ENCODE measurements around the gene PVR.

DNA sequence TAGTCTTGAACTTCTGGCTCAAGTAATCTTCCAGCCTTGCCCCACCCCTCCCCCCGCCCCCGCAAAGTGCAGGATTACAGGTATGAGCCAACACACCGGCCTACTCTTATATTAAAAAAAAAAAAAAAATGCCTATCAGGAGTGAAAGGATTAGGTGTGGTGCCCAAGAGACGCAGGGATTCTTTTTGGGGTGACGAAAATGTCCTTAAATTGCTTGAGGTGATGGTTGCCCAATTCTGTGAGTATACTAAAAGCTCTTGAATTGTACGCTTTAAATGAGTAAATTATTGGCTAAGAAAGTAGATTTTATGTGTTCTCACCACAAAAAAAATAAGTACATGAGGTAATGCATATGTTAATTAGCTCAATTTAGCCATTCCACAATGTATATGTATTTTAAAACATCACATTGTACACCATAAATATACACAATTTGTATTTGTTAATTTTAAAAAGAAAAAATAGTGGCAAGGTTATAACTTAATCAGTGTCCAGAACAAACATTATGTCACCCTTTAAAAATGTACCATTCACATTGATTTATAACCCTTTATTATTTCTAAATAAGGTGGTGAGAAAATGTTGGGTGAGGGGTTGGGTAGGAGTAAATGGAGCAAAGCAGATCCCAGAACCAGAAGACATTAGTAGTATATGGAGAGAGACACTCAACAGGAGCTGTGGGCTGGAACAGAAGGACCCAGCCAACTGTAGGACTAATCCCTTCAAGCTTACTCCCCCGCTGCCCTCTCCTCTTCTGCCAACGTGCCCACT lies 26.4 kb upstream of the PVR start:
- TF ChIP-seq, protein P1, sequence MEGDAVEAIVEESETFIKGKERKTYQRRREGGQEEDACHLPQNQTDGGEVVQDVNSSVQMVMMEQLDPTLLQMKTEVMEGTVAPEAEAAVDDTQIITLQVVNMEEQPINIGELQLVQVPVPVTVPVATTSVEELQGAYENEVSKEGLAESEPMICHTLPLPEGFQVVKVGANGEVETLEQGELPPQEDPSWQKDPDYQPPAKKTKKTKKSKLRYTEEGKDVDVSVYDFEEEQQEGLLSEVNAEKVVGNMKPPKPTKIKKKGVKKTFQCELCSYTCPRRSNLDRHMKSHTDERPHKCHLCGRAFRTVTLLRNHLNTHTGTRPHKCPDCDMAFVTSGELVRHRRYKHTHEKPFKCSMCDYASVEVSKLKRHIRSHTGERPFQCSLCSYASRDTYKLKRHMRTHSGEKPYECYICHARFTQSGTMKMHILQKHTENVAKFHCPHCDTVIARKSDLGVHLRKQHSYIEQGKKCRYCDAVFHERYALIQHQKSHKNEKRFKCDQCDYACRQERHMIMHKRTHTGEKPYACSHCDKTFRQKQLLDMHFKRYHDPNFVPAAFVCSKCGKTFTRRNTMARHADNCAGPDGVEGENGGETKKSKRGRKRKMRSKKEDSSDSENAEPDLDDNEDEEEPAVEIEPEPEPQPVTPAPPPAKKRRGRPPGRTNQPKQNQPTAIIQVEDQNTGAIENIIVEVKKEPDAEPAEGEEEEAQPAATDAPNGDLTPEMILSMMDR (IDR thresholded peaks at IDR 0.05; ENCODE audit: low read depth, low read length) = no peak
- no peak for TF ChIP-seq EZH2phosphoT487 (IDR thresholded peaks at IDR 0.05; ENCODE audit: low read depth)
